Spleen (tissue), 11 donors: Measurements from ENCODE around the gene ASTN1. TPM values are rescaled to one million over a fixed set of nuclear protein-coding genes. Genes with fewer than 3 reads are reported as not detected.

Experiments used
- DNase-seq: peaks from one replicate; pipeline ENCODE4 v3.0.0-alpha.2; 2020
- H3K27ac ChIP-seq, 8 donors: fragments of 200-600 bp; sonication (generic) in 7 of 8; 1 replicate in 4 of 8; 2 replicates in 4 of 8; pipeline versions ENCODE4 v1.5.0 to v1.8.0; 2016 to 2021; ENCODE audit warnings: inconsistent platforms in 4 of 8, mild to moderate bottlenecking in 4 of 8, moderate library complexity in 1 of 8
- H3K27me3 ChIP-seq, 7 donors: fragments of 200-600 bp; sonication (generic) in 6 of 7; replicated peaks in 1 of 7; 1 replicate in 4 of 7; 2 replicates in 3 of 7; pipeline versions ENCODE4 v1.5.0 to v1.8.0; 2016 to 2021; ENCODE audit warnings: inconsistent platforms in 3 of 7, mild to moderate bottlenecking in 1 of 7
- H3K36me3 ChIP-seq, 6 donors: fragments of 200-600 bp; sonication (generic) in 5 of 6; 1 replicate in 4 of 6; 2 replicates in 2 of 6; pipeline versions ENCODE4 v1.5.0 to v1.8.0; 2016 to 2021; ENCODE audit warnings: inconsistent platforms in 2 of 6
- H3K4me1 ChIP-seq, 6 donors: fragments of 200-600 bp; sonication (generic) in 5 of 6; 1 replicate in 3 of 6; 2 replicates in 3 of 6; pipeline versions ENCODE4 v1.5.0 to v1.8.0; 2016 to 2021; ENCODE audit warnings: inconsistent platforms in 3 of 6
- H3K4me3 ChIP-seq, 8 donors: fragments of 200-600 bp; sonication (generic) in 7 of 8; 1 replicate in 4 of 8; 2 replicates in 4 of 8; pipeline versions ENCODE4 v1.5.0 to v1.8.0; 2016 to 2021; ENCODE audit warnings: inconsistent platforms in 4 of 8, mild to moderate bottlenecking in 4 of 8, moderate library complexity in 2 of 8
- H3K9me3 ChIP-seq, 8 donors: fragments of 200-600 bp; sonication (generic) in 7 of 8; 1 replicate in 4 of 8; 2 replicates in 4 of 8; pipeline versions ENCODE4 v1.5.0 to v1.8.0; 2016 to 2021; ENCODE audit warnings: inconsistent platforms in 4 of 8
- CTCF ChIP-seq, 11 experiments: fragments of 200-600 bp in 7 of 11; fragments of 450-650 bp in 4 of 11; sonication (generic) in 4 of 11; IDR thresholded peaks in 8 of 11; conservative IDR thresholded peaks in 3 of 11; 1 replicate in 7 of 11; 2 replicates in 4 of 11; pipeline versions ENCODE4 v1.4.0 to v1.8.0; 2016 to 2021; ENCODE audit warnings: antibody characterized with exemption in 11 of 11, inconsistent platforms in 4 of 11, mild to moderate bottlenecking in 1 of 11
- POLR2A ChIP-seq, 3 donors: fragments of 450-650 bp; IDR thresholded peaks; one replicate each; pipeline ENCODE4 v1.5.1; 2017; ENCODE audit warnings: antibody characterized with exemption in 3 of 3, mild to moderate bottlenecking in 1 of 3
- POLR2AphosphoS5 ChIP-seq, 3 donors: sonication (generic); formaldehyde crosslinking; IDR thresholded peaks; one replicate each; pipeline ENCODE4 v1.5.1; 2017; ENCODE audit warnings: antibody characterized with exemption in 3 of 3
- WGBS, 5 donors: extraction: QIAGEN DNeasy Blood & Tissue Kit in 3 of 5; methylation state at CpG; one replicate each; pipeline versions ENCODE4 v1.1.5 to v1.1.7; 2013 to 2018; 5-methylcytosine and 5-hydroxymethylcytosine counted together
- intact Hi-C: fragments of 100-400 bp; cut with DNase I; formaldehyde crosslinking; loops from one replicate; pipeline ENCODE4 v1.15.0; 2023; ENCODE audit warnings: low total_unique reads
- polyA plus RNA-seq, 3 donors: library from polyadenylated mRNA; stranded (reverse); fragments of 200-250 nt; gene quantifications; one replicate each; pipeline ENCODE4 v1.2.1, GENCODE V29; 2013
- total RNA-seq, 7 donors: library from RNA; depleted of rRNA in 3 of 7; stranded (reverse); fragments of >200 nt in 3 of 7; fragmentation: NEBNext Ultra II Directional in 4 of 7; extraction: Animal tissue kit (Norgen Biotek cat#: 25700) in 4 of 7; gene quantifications; one replicate each; pipeline versions ENCODE4 v1.1.0 to v1.2.1, GENCODE V29; 2016 to 2021
- donor health status: healthy with polysubstance abuse.
- donor health status: DM: no; HTN: no; CAD: no; lungs with moderate emphysema.
- donor health status: DM: no; HTN: no; CAD: no.
- donor health status: Bipolar disorder and iron deficiency.
- donor health status: healthy.
- donor health status: DM: no; HTN: no; CAD: no.
- donor health status: DM: yes; HTN: yes; CAD: no.

Gene ASTN1
- total and polyA plus RNA-seq, 10 donors = 0.56 to 7.5 (median 4.2) TPM

GRCh38 chr1:177054542-177054941 lies 110.0 kb downstream of the ASTN1 start:
- Histone ChIP-seq H3K27ac (no peak overlapping the region), H3K9me3 (no peaks in the 10 kb centered on the region), H3K4me3 (no peak overlapping the region), H3K36me3 (no peaks in the 10 kb centered on the region), H3K27me3 (no peaks in the 10 kb centered on the region), H3K4me1 (no peaks in the 10 kb centered on the region)
- no peak for TF ChIP-seq POLR2A (IDR thresholded peaks at IDR 0.05)
- no peak for TF ChIP-seq CTCF (IDR thresholded peaks at IDR 0.05 in 8 of 11, conservative IDR thresholded peaks at IDR 0.05 in 3 of 11)
- no peak for TF ChIP-seq POLR2AphosphoS5 (IDR thresholded peaks at IDR 0.05)
- intact Hi-C loops = no loop called here
- no peak for DNase-seq

GRCh38 chr1:177053648-177054047 lies 110.9 kb downstream of the ASTN1 start:
- peaks cover 0 to 1% (median 0%) of the 10 kb centered on the region in 7 donors for H3K27me3 ChIP-seq
- H3K36me3 ChIP-seq = no peaks in the 10 kb centered on the region
- H3K4me1 ChIP-seq = no peaks in the 10 kb centered on the region
- no peak for DNase-seq
- H3K27ac ChIP-seq = no peak overlapping the region
- no peaks in the 10 kb centered on the region for H3K9me3 ChIP-seq
- no peak overlapping the region for H3K4me3 ChIP-seq
- TF ChIP-seq POLR2AphosphoS5 (IDR thresholded peaks at IDR 0.05) (no peak), POLR2A (IDR thresholded peaks at IDR 0.05) (no peak), CTCF (IDR thresholded peaks at IDR 0.05 in 8 of 11, conservative IDR thresholded peaks at IDR 0.05 in 3 of 11) (no peak)
- intact Hi-C loops = no loop called here
- 84 to 86% (median 85%) methylated on average over 3 of the region's 3 CpGs for WGBS, 5 donors

DNA sequence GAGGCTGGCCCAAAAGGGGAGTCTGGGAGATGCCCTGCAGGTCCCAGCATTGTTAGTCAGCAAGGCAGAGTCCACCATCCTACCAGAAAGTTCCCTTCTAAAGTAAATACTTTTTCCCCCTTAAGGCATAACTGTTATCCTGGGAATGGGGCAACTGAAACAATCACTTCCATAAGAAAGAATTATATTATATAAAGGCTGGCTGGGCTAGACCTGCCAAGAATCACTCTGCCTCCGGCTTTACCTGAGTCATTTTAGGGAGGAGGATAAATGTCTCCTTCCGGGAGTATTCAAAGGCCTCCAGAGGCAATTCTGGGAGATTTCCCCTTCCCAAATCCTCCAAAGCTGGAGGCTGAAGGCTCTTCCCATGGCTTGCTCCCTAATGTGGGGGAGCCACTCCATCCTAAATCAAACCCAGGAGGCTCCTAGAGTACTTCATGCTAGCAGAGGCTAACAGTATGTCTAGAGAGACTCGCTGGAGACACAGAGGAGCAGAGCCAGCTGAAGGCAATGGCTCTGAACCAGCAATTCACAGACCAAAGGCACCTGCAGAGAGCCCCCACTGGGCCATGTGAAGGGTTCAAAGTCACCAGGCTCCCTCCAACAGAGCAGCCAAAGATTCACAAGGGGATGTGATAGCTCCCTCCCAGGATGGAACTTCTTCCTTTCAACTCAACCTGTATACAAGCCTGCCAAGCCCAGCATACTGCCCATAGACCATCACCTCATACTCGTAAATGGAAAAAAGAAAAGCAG lies 116.0 kb downstream of the ASTN1 start:
- TF ChIP-seq POLR2AphosphoS5 (IDR thresholded peaks at IDR 0.05) (no peak), POLR2A (IDR thresholded peaks at IDR 0.05) (no peak), CTCF (IDR thresholded peaks at IDR 0.05 in 8 of 11, conservative IDR thresholded peaks at IDR 0.05 in 3 of 11) (no peak)
- H3K27me3 ChIP-seq = peaks cover 0 to 5% (median 0%) of the 10 kb centered on the region in 7 donors
- no peaks in the 10 kb centered on the region for H3K9me3 ChIP-seq
- no peak overlapping the region for H3K27ac ChIP-seq
- WGBS, 5 donors = 60 to 74% (median 67%) methylated on average over 4 of the region's 4 CpGs
- DNase-seq = no peak
- H3K4me3 ChIP-seq = no peak overlapping the region
- no peaks in the 10 kb centered on the region for H3K36me3 ChIP-seq
- H3K4me1 ChIP-seq = no peaks in the 10 kb centered on the region
- intact Hi-C loops = no loop called here

DNA sequence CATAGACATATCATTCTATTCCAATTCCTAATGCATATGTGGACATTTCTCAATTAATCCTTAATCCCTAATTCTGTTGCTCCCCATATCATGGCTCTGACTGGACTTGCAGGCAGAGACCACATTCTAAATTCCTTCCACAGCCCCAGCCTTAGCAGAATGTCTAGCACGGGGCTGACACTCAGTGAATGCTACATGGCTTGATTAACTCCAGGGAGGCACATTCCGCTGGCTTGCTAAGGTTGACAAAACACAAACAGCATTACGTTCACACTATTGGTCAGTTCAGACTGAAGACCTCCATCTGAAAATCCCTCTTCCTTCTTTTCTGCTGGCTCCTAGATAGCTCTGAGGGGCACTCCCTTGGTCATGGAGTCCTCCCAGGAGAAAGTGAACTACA lies 119.4 kb downstream of the ASTN1 start:
- no peaks in the 10 kb centered on the region for H3K4me1 ChIP-seq
- WGBS, 5 donors = 76 to 89% (median 81%) methylated on average over 3 of the region's 3 CpGs
- intact Hi-C loops = no loop called here
- DNase-seq = no peak
- H3K9me3 ChIP-seq = no peaks in the 10 kb centered on the region
- H3K27me3 ChIP-seq = peaks cover 0 to 5% (median 0%) of the 10 kb centered on the region in 7 donors
- TF ChIP-seq POLR2A (IDR thresholded peaks at IDR 0.05) (no peak), POLR2AphosphoS5 (IDR thresholded peaks at IDR 0.05) (no peak), CTCF (IDR thresholded peaks at IDR 0.05 in 8 of 11, conservative IDR thresholded peaks at IDR 0.05 in 3 of 11) (no peak)
- no peak overlapping the region for H3K4me3 ChIP-seq
- no peaks in the 10 kb centered on the region for H3K36me3 ChIP-seq
- H3K27ac ChIP-seq = no peak overlapping the region
